ENCODE results near the gene ZNF43.
"Not testable (repeated sequence)": the region's sequence is repeated elsewhere in the genome, so short reads cannot be mapped to it uniquely, and the experiment has no call there.

DNA sequence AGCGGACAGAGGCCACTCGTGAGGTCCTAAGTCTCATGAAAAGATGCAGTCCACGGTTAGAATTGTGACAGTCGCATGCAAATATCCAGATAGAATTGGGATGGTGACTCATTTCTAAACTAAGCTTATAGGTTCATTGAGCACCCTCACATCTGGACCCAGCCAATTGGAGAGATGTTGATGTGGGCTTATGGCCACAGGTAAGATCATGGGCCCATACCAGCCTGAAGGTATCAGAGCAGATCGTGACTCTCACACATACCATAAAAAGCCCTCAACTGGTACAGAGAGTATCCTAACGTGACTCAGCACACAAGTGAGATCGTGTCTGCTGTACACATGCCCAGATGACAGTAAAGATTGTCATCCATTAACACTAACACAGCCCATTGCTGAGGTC lies 40.6 kb upstream of the ZNF43 start:
- TF ChIP-seq, protein P1, sequence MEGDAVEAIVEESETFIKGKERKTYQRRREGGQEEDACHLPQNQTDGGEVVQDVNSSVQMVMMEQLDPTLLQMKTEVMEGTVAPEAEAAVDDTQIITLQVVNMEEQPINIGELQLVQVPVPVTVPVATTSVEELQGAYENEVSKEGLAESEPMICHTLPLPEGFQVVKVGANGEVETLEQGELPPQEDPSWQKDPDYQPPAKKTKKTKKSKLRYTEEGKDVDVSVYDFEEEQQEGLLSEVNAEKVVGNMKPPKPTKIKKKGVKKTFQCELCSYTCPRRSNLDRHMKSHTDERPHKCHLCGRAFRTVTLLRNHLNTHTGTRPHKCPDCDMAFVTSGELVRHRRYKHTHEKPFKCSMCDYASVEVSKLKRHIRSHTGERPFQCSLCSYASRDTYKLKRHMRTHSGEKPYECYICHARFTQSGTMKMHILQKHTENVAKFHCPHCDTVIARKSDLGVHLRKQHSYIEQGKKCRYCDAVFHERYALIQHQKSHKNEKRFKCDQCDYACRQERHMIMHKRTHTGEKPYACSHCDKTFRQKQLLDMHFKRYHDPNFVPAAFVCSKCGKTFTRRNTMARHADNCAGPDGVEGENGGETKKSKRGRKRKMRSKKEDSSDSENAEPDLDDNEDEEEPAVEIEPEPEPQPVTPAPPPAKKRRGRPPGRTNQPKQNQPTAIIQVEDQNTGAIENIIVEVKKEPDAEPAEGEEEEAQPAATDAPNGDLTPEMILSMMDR (IDR thresholded peaks at IDR 0.05): not testable (repeated sequence)
- TF ChIP-seq POLR2A, POLR2AphosphoS5, EP300 (IDR thresholded peaks at IDR 0.05): not testable (repeated sequence)

Measured in gastroesophageal sphincter (tissue), 3 donors.